KMS-11 (cell line): ENCODE results near the gene PIP4K2C.
"Not testable (repeated sequence)": the region's sequence is repeated elsewhere in the genome, so short reads cannot be mapped to it uniquely, and the experiment has no call there.

ENCODE experiments used
- H2AFZ ChIP-seq: fragments of 200-600 bp; sonication (generic); 2 replicates; pipeline ENCODE4 v1.6.1; 2016; ENCODE audit warnings: antibody characterized with exemption, mixed run types, low read depth
- H3K27ac ChIP-seq: fragments of 200-600 bp; sonication (generic); 2 replicates; pipeline ENCODE4 v1.6.1; 2016; ENCODE audit warnings: mild to moderate bottlenecking, mixed run types
- H3K27me3 ChIP-seq: fragments of 200-600 bp; sonication (generic); 2 replicates; pipeline ENCODE4 v1.6.1; 2017; ENCODE audit warnings: mild to moderate bottlenecking, low read depth, mixed run types, moderate library complexity; ENCODE audit not compliant: insufficient read depth
- H3K36me3 ChIP-seq: fragments of 200-600 bp; sonication (generic); 2 replicates; pipeline ENCODE4 v1.6.1; 2017; ENCODE audit warnings: mild to moderate bottlenecking, mixed run types; ENCODE audit not compliant: insufficient read depth
- H3K4me1 ChIP-seq: fragments of 200-600 bp; sonication (generic); 2 replicates; pipeline ENCODE4 v1.6.1; 2016; ENCODE audit warnings: mild to moderate bottlenecking, low read depth, mixed run types; ENCODE audit not compliant: poor library complexity, severe bottlenecking
- H3K4me2 ChIP-seq: fragments of 200-600 bp; sonication (generic); 2 replicates; pipeline ENCODE4 v1.7.0; 2016; ENCODE audit warnings: mild to moderate bottlenecking, mixed run types
- H3K4me3 ChIP-seq: fragments of 200-600 bp; sonication (generic); IDR thresholded peaks from 2 replicates; pipeline ENCODE4 v1.6.1; 2017; ENCODE audit warnings: low read depth, low read length, mixed read lengths; ENCODE audit not compliant: insufficient read depth
- H3K79me2 ChIP-seq: fragments of 200-600 bp; sonication (generic); 2 replicates; pipeline ENCODE4 v1.6.1; 2016; ENCODE audit warnings: low read depth, mixed run types; ENCODE audit not compliant: insufficient read depth
- H3K9ac ChIP-seq: fragments of 200-600 bp; sonication (generic); 2 replicates; pipeline ENCODE4 v1.6.1; 2016; ENCODE audit warnings: mild to moderate bottlenecking, mixed run types
- H4K20me1 ChIP-seq: fragments of 200-600 bp; sonication (generic); 2 replicates; pipeline ENCODE4 v1.6.1; 2016; ENCODE audit warnings: mild to moderate bottlenecking, mixed run types; ENCODE audit not compliant: insufficient read depth
- CTCF ChIP-seq: fragments of 200-600 bp; sonication (generic); conservative IDR thresholded peaks from 2 replicates; pipeline ENCODE4 v1.6.1; 2017; ENCODE audit warnings: low read depth, mild to moderate bottlenecking, antibody characterized with exemption, low read length, moderate library complexity, mixed read lengths

PIP4K2C gene

GRCh38 chr12:57564178-57564740 is 26.7 kb upstream of the PIP4K2C start:
- peaks cover 5% of the 10 kb centered on the region; the same call in 1 of the 2 replicates for H3K27me3 ChIP-seq
- H2AFZ ChIP-seq = no peak overlapping the region
- H3K79me2 ChIP-seq = no peaks in the 10 kb centered on the region
- H3K4me2 ChIP-seq = no peak overlapping the region
- H4K20me1 ChIP-seq = no peaks in the 10 kb centered on the region
- no peaks in the 10 kb centered on the region for H3K4me1 ChIP-seq
- TF ChIP-seq CTCF = no peak
- no peak overlapping the region for H3K27ac ChIP-seq
- H3K4me3 ChIP-seq = no peak overlapping the region
- no peak overlapping the region for H3K9ac ChIP-seq
- no peaks in the 10 kb centered on the region for H3K36me3 ChIP-seq

- no peak overlapping the region for H3K27ac ChIP-seq
- no peak overlapping the region for H3K4me2 ChIP-seq
- no peak for TF ChIP-seq CTCF
- H3K4me3 ChIP-seq = no peak overlapping the region
- peaks cover 5% of the 10 kb centered on the region; the same call in 1 of the 2 replicates for H3K27me3 ChIP-seq
- H3K36me3 ChIP-seq = no peaks in the 10 kb centered on the region
- no peak overlapping the region for H2AFZ ChIP-seq
- no peaks in the 10 kb centered on the region for H3K4me1 ChIP-seq
- H4K20me1 ChIP-seq = no peaks in the 10 kb centered on the region
- H3K9ac ChIP-seq = no peak overlapping the region
- H3K79me2 ChIP-seq = no peaks in the 10 kb centered on the region
These were observed 22.2 kb upstream of the PIP4K2C start for GRCh38 chr12:57568838-57569237.

- Histone ChIP-seq H2AFZ (no peak overlapping the region), H4K20me1 (no peaks in the 10 kb centered on the region), H3K4me2 (no peak overlapping the region), H3K9ac (no peak overlapping the region), H3K79me2 (no peaks in the 10 kb centered on the region), H3K27ac (no peak overlapping the region), H3K36me3 (no peaks in the 10 kb centered on the region), H3K27me3 (no peaks in the 10 kb centered on the region), H3K4me3 (no peak overlapping the region), H3K4me1 (no peaks in the 10 kb centered on the region)
- TF ChIP-seq CTCF = no peak
These were observed 21.1 kb upstream of the PIP4K2C start for GRCh38 chr12:57569858-57570257.

- H3K36me3 ChIP-seq, H4K20me1 ChIP-seq, H3K9ac ChIP-seq, H3K4me2 ChIP-seq, H3K27ac ChIP-seq, H2AFZ ChIP-seq, H3K4me1 ChIP-seq, H3K4me3 ChIP-seq, H3K79me2 ChIP-seq, H3K27me3 ChIP-seq: not testable (repeated sequence)
These were observed 20.6 kb upstream of the PIP4K2C start for GRCh38 chr12:57570438-57570837.

GRCh38 chr12:57571926-57572762 is 18.8 kb upstream of the PIP4K2C start:
- Histone ChIP-seq H3K4me1 (no peaks in the 10 kb centered on the region), H2AFZ (no peak overlapping the region), H3K27ac (no peak overlapping the region), H4K20me1 (no peaks in the 10 kb centered on the region), H3K79me2 (no peaks in the 10 kb centered on the region), H3K9ac (no peak overlapping the region), H3K4me2 (no peak overlapping the region), H3K36me3 (no peaks in the 10 kb centered on the region), H3K27me3 (no peaks in the 10 kb centered on the region), H3K4me3 (no peak overlapping the region)
- no peak for TF ChIP-seq CTCF
